ENCODE results near the gene ISCA2.

DNA sequence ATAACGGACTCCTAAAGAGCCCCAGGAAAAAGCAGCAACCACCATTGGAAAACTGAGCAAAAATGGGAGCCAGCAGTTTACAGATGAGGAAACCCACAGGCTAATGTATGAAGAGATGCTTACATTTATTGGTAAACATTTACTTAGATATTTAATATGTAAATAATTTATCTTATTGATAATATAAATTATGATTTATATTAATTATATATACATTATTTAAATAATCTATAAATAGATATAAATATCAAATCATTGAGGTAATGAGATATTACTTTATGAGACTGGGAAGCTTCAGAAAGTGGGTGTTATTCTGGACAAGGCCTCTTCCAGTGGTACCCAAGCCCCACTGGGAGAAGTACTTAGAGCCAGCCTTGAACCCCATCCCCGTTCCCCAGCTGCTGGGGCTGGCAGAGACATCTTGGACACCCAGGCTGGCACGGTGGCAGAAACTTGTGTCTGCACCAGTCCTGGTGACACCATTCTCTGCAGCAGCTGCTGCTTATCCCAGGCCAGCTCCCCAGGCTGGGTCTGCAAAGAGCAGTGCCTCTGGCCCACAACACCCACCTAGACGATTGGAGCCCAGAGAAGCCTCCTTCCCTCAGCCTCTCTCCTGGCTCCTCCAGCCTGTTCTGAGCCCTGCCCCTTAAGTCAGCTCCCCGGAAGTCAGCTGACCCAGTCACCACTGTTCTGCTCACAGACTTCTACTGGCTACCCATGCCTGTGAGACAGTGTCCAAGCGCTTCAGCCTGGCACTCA, 25.9 kb downstream of the ISCA2 start:
- TF ChIP-seq, protein P1, sequence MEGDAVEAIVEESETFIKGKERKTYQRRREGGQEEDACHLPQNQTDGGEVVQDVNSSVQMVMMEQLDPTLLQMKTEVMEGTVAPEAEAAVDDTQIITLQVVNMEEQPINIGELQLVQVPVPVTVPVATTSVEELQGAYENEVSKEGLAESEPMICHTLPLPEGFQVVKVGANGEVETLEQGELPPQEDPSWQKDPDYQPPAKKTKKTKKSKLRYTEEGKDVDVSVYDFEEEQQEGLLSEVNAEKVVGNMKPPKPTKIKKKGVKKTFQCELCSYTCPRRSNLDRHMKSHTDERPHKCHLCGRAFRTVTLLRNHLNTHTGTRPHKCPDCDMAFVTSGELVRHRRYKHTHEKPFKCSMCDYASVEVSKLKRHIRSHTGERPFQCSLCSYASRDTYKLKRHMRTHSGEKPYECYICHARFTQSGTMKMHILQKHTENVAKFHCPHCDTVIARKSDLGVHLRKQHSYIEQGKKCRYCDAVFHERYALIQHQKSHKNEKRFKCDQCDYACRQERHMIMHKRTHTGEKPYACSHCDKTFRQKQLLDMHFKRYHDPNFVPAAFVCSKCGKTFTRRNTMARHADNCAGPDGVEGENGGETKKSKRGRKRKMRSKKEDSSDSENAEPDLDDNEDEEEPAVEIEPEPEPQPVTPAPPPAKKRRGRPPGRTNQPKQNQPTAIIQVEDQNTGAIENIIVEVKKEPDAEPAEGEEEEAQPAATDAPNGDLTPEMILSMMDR (IDR thresholded peaks at IDR 0.05; ENCODE audit: low read depth, low read length), result no peak
- TF ChIP-seq POLR2A (IDR thresholded peaks at IDR 0.05; ENCODE audit: extremely low read depth, insufficient read length) (no peak), MYC (IDR thresholded peaks at IDR 0.05; ENCODE audit: low read depth, low read length) (no peak), MAX (IDR thresholded peaks at IDR 0.05; ENCODE audit: low read depth, low read length) (no peak)
